ENCODE data around the gene PRAC2.

PRAC2 gene

DNA sequence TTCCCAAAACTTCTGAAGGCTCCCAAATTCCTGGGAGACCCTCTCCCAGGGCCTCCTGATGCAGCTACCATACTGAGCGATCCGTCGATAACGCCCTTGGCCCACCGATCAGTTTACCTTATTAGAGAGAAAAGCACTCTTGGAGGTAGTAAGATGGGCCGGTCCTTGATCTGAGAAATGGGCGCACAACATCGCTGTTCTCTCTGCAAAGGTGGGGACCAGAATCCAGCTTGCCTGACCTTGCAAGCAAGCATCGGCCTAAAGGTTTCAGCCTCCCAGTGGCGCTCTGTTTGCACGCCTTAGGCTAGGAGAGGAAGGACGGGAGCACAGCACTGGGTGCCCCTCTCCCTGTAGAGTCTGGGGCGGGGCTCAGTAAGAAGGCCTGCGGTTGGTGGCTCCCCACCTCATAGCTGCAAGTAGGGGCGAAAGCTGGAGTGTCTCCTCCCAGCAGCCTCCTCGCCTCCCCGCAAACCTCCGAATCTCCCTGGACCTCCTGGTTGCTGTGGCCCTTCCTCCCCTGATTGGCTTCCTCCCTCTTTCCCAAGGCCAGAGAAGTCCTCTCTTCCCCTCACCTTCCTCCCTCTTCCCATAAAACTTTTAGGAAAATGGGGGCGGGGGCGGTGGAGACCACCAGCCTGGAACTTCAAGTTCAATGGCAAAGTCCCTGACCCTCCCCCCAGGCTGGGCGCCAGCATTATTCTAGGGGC, 631 bp upstream of the PRAC2 start, which contains the start of gene PRAC1:
PRAC1 (minus strand) TSS at position 318 of the 707 bp plus-strand sequence; CDS start at position 192, 126 bp downstream.
- H3K4me3 ChIP-seq (replicated peaks in 1 of 2; ENCODE audit: low read depth in 2 of 2, low read length in 2 of 2), result no peak within 1 kb of the TSS
- TF ChIP-seq CTCF (IDR thresholded peaks at IDR 0.05; ENCODE audit: low read depth, low read length), result no peak
- DNase-seq (ENCODE audit: low read depth in 2 of 2), result no peak

- no peak for DNase-seq (ENCODE audit: low read depth in 2 of 2)
- no peak overlapping the region for H3K4me3 ChIP-seq (replicated peaks in 1 of 2; ENCODE audit: low read depth in 2 of 2, low read length in 2 of 2)
- no peak for TF ChIP-seq CTCF (IDR thresholded peaks at IDR 0.05; ENCODE audit: low read depth, low read length)
Observed at GRCh38 chr17:48723423-48724250, 652 bp downstream of the PRAC2 start.

- TF ChIP-seq CTCF (IDR thresholded peaks at IDR 0.05; ENCODE audit: low read depth, low read length), result peak; percentile 82
- no peak overlapping the region for H3K4me3 ChIP-seq (replicated peaks in 1 of 2; ENCODE audit: low read depth in 2 of 2, low read length in 2 of 2)
- DNase-seq (ENCODE audit: low read depth in 2 of 2), result peak; percentile 79 to 81
Observed at GRCh38 chr17:48724251-48725003, 1.4 kb downstream of the PRAC2 start.

DNA sequence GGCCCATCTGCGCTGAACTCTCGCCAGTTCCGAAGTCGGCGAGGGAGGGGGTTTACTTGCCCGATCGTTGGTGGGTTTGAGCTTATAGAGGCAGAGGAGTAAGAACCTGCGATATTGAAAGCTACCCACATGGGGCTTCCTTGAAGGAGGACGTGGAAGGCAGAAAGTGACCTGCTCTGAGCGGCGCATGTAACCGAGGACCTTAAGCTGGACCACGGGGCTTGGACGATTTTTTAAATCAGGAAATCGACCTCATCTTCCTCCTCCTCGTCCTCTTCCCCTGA, 2.0 kb downstream of the PRAC2 start:
- DNase-seq (ENCODE audit: low read depth in 2 of 2), result no peak
- no peak overlapping the region for H3K4me3 ChIP-seq (replicated peaks in 1 of 2; ENCODE audit: low read depth in 2 of 2, low read length in 2 of 2)
- TF ChIP-seq CTCF (IDR thresholded peaks at IDR 0.05; ENCODE audit: low read depth, low read length), result no peak

GRCh38 chr17:48725288-48726064, 2.5 kb downstream of the PRAC2 start:
- DNase-seq (ENCODE audit: low read depth in 2 of 2), result no peak
- H3K4me3 ChIP-seq (replicated peaks in 1 of 2; ENCODE audit: low read depth in 2 of 2, low read length in 2 of 2), result no peak overlapping the region
- TF ChIP-seq CTCF (IDR thresholded peaks at IDR 0.05; ENCODE audit: low read depth, low read length), result no peak
